GM12873 (cell line): ENCODE data around the gene MAK.

Experiments
- CTCF ChIP-seq: IDR thresholded peaks from 2 replicates; pipeline ENCODE4 v1.5.1; 2012; ENCODE audit warnings: low read depth, mild to moderate bottlenecking, moderate library complexity, low read length, control low read depth; ENCODE audit not compliant: insufficient read depth; ENCODE audit errors: missing control alignments

The MAK gene

GRCh38 chr6:10759884-10760329, 78.4 kb downstream of the MAK start:
- TF ChIP-seq CTCF: no peak

GRCh38 chr6:10759312-10759839, 79.0 kb downstream of the MAK start:
- peak; percentile 67 for TF ChIP-seq CTCF

- TF ChIP-seq CTCF: no peak
Measured at GRCh38 chr6:10756085-10756484, 82.3 kb downstream of the MAK start.

GRCh38 chr6:10749734-10750133, 88.6 kb downstream of the MAK start:
- no peak for TF ChIP-seq CTCF

GRCh38 chr6:10747251-10747972, 90.9 kb downstream of the MAK start, which contains the start of gene TMEM14B:
Gene TMEM14B (plus strand): TSS chr6:10747805. CDS start chr6:10749246, 1,441 bp downstream.
- no peak for TF ChIP-seq CTCF

- no peak for TF ChIP-seq CTCF
Measured at GRCh38 chr6:10746915-10747250, 91.5 kb downstream of the MAK start.

- TF ChIP-seq CTCF: no peak
Measured at GRCh38 chr6:10745116-10745515, 93.2 kb downstream of the MAK start.
